Lower leg skin (tissue), 3 donors: ENCODE measurements around the gene PRIMPOL.

ENCODE experiments used
- POLR2A ChIP-seq, 2 donors: fragments of 450-650 bp; IDR thresholded peaks; one replicate each; pipeline ENCODE4 v1.6.1; 2016 to 2017; ENCODE audit warnings: antibody characterized with exemption in 2 of 2, mild to moderate bottlenecking in 1 of 2, moderate library complexity in 1 of 2
- TF ChIP-seq, protein P1 (sequence below), 3 donors: fragments of 450-650 bp; IDR thresholded peaks; one replicate each; pipeline ENCODE4 v1.5.1; 2016; ENCODE audit warnings: antibody characterized with exemption in 3 of 3, mild to moderate bottlenecking in 3 of 3, moderate library complexity in 2 of 3

DNA sequence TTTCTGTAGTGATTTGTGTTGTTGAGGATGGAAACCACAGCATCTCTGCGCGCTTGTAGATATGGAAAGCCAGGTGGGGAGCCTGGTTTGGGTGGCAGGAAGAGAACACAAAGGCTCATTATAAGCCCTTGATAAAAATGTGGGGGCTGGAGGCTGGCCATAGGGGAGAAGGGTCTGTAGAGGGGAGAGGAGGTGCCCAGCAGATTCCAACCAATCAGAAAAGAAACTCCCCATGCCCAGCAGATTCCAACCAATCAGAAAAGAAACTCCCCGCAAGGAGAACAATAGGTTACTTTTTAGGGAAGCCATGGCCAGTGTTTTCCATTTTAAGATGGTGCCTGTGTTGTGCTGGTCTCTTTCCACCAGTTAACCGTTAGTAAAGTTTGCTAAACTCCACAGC is 94.1 kb downstream of the PRIMPOL start:
- TF ChIP-seq, protein P1, sequence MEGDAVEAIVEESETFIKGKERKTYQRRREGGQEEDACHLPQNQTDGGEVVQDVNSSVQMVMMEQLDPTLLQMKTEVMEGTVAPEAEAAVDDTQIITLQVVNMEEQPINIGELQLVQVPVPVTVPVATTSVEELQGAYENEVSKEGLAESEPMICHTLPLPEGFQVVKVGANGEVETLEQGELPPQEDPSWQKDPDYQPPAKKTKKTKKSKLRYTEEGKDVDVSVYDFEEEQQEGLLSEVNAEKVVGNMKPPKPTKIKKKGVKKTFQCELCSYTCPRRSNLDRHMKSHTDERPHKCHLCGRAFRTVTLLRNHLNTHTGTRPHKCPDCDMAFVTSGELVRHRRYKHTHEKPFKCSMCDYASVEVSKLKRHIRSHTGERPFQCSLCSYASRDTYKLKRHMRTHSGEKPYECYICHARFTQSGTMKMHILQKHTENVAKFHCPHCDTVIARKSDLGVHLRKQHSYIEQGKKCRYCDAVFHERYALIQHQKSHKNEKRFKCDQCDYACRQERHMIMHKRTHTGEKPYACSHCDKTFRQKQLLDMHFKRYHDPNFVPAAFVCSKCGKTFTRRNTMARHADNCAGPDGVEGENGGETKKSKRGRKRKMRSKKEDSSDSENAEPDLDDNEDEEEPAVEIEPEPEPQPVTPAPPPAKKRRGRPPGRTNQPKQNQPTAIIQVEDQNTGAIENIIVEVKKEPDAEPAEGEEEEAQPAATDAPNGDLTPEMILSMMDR (IDR thresholded peaks at IDR 0.05): no peak
- TF ChIP-seq POLR2A (IDR thresholded peaks at IDR 0.05): no peak
